AG10803 (cell line): Measurements from ENCODE around the gene CTTNBP2.
A peak's percentile ranks its signal among the peaks of the same experiment; 100 is the strongest.

Experiments used
- DNase-seq: peaks from one replicate; pipeline ENCODE4 v3.0.0; 2010; ENCODE audit warnings: low read depth
- H3K4me3 ChIP-seq: 2 replicates; pipeline ENCODE4 v1.5.1; 2011; ENCODE audit warnings: mild to moderate bottlenecking, low read length, control low read depth
- TF ChIP-seq, protein P1 (sequence below): conservative IDR thresholded peaks from 2 replicates; pipeline ENCODE4 v1.5.1; 2011; ENCODE audit warnings: mild to moderate bottlenecking, low read length, control low read depth, inconsistent platforms

The CTTNBP2 gene

DNA sequence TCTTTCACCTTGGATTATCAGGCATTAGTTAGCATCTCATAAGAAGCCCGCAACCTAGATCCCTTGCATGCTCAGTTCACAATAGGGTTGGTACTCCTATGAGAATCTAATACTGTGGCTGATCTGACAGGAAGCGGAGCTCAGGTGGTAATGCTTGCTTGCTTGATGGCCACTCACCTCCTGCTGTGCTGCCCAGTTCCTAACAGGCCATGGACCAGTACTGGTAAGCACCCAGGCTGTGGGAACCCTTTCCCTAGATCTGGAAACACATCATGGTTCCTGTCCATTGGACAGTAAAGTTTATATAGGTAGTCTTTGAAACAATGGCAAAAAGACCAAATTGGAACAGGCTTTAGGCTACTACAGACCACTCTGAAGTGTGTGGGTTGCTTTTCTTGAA lies 9.4 kb upstream of the CTTNBP2 start:
- TF ChIP-seq, protein P1, sequence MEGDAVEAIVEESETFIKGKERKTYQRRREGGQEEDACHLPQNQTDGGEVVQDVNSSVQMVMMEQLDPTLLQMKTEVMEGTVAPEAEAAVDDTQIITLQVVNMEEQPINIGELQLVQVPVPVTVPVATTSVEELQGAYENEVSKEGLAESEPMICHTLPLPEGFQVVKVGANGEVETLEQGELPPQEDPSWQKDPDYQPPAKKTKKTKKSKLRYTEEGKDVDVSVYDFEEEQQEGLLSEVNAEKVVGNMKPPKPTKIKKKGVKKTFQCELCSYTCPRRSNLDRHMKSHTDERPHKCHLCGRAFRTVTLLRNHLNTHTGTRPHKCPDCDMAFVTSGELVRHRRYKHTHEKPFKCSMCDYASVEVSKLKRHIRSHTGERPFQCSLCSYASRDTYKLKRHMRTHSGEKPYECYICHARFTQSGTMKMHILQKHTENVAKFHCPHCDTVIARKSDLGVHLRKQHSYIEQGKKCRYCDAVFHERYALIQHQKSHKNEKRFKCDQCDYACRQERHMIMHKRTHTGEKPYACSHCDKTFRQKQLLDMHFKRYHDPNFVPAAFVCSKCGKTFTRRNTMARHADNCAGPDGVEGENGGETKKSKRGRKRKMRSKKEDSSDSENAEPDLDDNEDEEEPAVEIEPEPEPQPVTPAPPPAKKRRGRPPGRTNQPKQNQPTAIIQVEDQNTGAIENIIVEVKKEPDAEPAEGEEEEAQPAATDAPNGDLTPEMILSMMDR, result no peak
- DNase-seq, result no peak
- no peak overlapping the region for H3K4me3 ChIP-seq

DNA sequence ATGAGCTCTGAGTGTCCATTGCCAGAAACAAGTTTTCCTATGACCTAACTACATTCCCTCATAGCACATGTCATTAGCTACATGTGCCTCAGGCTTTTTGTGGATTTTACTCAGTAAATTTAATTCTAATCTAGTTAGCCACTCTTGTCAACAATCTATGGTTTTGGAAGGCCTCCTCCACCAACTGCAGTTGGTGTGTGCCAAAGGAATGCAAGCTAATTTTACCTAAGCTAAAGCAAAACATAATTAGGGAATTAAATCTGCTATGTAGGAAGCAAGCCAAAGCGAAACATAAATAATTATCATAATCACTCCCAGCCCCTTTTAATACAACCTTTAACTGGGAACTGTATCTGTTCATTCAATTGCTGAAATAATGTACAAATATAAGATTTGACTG lies 3.5 kb upstream of the CTTNBP2 start:
- DNase-seq, result no peak
- TF ChIP-seq, protein P1, result no peak
- H3K4me3 ChIP-seq, result no peak overlapping the region

DNA sequence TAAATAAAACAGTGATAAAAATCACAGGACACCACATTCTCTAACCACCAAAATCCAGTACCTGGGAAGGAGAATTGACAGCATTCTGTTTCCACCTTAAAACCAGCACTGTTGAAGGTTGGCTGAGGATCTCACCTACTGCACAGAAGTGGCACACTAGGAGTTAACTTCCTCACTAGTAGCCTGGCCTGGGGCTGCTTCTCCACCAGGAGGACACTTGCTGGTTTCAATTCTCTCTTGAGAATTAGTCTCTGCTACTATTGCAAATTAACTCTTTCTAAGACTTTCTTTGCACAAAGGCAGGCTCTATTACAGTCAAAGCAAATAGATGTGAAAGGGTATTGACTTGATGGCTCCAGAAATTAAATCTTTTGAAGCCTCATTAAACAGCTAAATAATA lies 2.3 kb upstream of the CTTNBP2 start:
- TF ChIP-seq, protein P1, result no peak
- H3K4me3 ChIP-seq, result no peak overlapping the region
- no peak for DNase-seq

DNA sequence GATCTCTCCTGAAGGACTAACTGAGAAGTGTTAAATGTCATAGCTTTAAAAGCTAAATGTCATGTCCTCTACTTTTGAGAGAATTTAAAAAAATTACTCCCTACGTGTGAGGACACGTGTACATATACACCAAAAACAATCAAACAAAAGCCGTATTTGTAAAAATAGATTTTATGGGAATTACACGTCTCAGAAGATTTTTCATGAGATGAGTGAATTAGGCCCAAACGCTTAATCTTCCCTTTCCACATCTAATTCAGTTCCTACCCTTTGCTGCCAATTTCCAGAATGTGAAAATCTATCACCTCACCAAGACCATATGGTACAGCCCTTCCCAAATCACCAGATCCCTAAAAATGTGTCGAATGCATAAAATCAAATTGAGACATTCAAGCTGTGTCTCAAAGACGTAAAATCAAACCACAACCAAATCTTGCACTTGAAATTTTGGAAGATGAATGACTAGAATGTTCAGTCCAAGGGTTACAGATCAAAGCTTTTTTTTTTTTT lies 1.0 kb upstream of the CTTNBP2 start:
- no peak overlapping the region for H3K4me3 ChIP-seq
- DNase-seq, result no peak
- TF ChIP-seq, protein P1, result no peak

DNA sequence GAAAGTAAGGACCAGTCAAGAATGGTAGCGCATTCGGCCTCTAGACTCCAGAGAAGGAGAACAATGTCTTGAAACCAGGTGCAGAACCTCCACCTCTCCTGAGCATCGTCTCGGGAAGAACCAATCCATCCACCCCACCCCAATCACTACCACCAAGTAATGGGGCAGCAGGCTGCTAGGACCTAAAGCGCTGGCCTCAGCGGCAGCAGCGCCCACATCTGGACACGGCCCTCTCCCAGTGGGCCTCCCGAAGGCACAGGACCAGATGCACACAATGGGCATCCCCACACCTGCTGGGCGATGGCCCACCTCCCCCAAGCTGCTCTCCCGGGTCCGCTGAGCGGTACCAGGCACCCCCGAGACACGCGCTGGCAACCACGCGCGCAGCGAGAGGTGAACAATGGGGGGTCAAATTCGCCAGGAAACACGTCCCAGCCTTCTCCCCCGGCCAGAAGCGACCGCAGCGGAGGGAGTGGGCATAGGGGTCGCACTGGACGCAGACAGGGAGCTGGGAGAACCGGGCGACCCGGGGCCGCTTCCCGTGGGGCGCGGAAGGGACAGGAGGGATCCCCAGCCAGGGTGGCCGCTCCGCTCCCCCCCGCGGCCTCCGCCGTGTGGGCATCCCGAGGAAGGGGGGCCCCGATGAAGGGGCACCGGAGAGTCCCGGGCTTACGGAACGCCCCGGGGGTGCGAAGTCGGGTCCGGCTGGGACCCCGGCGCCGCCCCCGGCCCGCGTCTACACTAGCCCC lies 506 bp downstream of the CTTNBP2 start:
- peak overlapping the region; percentile 54 for H3K4me3 ChIP-seq
- TF ChIP-seq, protein P1, result no peak
- DNase-seq, result no peak

DNA sequence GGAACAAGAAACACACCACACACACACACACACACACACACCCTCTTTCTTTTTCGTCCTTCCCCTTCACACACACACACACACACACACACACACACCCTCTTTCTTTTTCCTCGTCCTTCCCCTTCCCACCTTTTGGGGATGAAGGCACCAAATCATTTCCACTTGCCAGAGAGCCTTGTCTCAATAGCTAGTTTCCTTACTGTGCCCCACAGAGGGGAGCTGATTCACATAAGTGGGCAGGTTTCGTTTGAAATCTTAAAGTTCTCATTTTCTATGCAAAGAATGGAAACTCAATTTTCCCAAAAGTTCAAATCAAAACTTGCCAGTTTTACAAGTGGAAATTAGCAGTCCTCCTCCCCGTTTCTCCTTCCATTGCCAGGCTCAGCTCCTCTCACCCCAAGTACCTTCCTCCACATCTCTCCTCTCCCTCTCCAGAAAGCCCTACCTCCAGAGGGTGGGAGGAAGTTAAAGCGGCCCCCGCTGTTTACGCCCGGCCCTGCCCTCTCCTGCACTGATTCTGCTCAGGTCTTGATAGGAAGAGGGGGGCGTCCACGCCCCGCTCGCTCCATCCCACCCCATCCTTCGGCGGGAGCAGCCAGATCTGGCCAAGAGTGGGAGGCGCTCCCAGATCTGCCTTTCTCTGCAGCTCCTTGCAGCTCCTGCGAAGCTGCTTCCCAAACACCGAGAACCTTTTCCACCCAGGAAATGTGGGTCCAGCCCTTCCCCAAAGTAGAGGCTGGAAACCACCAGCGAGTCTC lies 1.3 kb downstream of the CTTNBP2 start:
- TF ChIP-seq, protein P1, result no peak
- no peak for DNase-seq
- H3K4me3 ChIP-seq, result no peak overlapping the region

DNA sequence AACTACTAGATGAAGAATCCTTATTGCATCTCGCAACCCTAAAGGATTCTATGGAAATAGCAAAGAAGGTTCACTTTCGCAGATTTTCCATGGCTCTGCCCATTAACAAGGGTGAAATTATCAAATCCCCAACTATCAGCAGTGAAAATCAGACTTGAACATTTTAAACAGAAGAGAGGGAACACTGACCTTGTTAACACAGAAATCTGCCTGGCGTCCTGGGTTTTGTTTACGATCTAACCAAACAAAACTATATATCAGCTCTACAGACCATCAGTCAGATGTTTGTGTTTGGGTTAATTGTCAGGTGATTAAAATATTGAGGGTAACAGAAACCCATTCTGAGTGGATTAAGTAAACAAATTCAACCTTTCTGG lies 1.9 kb downstream of the CTTNBP2 start:
- no peak overlapping the region for H3K4me3 ChIP-seq
- TF ChIP-seq, protein P1, result no peak
- no peak for DNase-seq
